NCI-H526 treated with DMSO at 0.1 percent for 48 hours (cell line): Measurements from ENCODE around the gene RIMKLB.
"Not testable (repeated sequence)": the region's sequence is repeated elsewhere in the genome, so short reads cannot be mapped to it uniquely, and the experiment has no call there.

Experiments
- DNase-seq: peaks from one replicate; lab custom pipeline; 2025; lab: John Stamatoyannopoulos, UW

The RIMKLB gene

GRCh38 chr12:8779281-8779680 lies 81.5 kb downstream of the RIMKLB start:
- DNase-seq: no peak

DNA sequence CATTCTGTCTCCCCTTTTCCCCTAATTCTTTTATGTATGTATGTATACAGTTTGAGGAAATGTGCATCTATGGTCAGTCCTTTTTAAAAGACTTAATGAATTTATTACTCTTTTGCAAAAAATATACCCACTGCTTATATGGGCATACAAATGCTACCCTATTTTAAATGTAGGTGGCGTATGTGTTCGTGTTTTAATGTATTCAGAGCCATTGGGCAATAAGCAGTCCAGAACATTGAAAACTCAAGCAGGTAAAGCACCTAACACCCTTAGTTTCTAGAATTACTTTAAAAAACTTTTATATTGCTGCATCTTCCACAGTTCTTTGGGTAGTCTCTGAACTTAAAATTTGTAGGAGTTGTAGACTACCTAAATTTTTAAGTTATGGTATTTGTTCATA lies 82.1 kb downstream of the RIMKLB start:
- no peak for DNase-seq

- no peak for DNase-seq
Measured at GRCh38 chr12:8780389-8780788, 82.6 kb downstream of the RIMKLB start.

GRCh38 chr12:8781381-8782127 lies 83.8 kb downstream of the RIMKLB start:
- no peak for DNase-seq

DNA sequence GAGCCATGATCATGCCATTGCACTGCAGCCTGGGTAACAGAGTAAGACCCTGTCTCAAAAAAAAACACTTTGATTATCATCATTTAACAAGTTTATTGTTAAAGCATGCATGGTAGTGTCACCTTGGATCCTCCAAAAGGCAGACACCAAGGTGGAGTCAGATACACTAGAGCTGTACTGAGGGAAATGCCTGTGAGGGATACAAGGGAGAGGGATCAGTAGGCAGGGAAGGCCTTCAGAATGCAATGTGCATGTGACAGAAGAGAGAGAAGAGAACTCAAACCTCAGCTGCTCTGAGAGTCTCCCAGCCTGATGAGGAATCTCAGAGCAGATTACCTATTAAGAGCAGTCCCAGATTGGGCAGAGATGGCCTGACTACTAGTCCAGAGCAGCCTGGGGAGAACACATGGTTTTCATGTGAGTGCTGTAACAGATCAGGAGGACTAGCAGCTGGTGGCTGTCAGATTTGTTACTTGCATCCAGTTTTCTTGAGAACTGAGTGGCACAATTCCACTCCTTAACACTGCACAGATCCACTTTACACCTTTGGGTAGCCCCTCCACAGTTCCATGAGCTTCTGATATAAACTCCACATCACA lies 86.6 kb downstream of the RIMKLB start:
- DNase-seq: no peak

DNA sequence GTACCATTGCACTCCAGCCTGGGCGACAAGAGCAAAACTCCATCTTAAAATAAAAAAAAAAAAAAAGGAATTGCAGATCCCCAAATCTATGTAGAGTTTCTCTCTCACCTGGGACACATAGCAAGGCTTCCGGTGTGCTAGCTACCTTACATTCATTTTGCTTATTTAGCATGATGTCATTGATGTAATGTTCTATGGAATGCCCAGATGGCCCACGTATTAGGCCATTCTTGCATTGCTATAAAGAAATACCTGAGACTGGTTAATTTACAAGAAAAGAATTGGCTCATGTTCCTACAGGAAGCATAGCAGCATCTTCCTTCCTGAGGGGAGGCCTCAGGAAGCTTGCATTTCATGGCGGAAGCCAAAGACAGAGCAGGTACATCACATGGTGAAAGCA lies 87.7 kb downstream of the RIMKLB start:
- DNase-seq: no peak

DNA sequence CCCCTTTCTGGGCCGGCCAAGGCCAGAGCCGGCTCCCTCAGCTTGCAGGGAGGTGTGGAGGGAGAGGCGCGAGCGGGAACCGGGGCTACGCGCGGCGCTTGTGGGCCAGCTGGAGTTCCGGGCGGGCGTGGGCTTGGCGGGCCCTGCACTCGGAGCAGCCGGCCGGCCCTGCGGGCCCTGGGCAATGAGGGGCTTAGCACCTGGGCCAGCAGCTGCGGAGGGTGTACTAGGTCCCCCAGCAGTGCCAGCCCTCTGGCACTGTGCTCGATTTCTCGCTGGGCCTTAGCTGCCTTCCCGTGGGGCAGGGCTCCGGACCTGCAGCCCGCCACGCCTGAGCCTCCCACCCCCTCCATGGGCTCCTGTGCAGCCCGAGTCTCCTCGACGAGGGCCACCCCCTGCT lies 89.4 kb downstream of the RIMKLB start:
- not testable (repeated sequence) for DNase-seq

DNA sequence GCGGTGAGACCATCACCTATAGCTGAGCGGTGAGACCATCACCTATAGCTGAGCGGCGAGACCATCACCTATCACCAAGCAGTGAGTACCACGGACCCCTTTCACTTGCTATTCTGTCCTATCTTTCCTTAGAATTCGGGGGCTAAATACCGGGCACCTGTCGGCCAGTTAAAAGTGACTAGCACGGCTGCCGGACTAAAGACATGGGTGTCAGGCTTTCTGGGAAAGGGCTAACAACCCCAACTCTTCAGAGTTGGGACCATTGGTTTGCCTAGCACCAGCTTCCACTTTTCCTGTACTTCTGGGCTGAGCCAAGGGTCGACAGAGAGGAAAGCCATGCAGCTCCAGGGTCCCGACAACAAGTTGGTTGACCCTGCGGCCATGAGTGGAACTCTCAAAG lies 90.9 kb downstream of the RIMKLB start:
- not testable (repeated sequence) for DNase-seq

GRCh38 chr12:8789341-8790013 lies 91.7 kb downstream of the RIMKLB start:
- DNase-seq: not testable (repeated sequence)

DNA sequence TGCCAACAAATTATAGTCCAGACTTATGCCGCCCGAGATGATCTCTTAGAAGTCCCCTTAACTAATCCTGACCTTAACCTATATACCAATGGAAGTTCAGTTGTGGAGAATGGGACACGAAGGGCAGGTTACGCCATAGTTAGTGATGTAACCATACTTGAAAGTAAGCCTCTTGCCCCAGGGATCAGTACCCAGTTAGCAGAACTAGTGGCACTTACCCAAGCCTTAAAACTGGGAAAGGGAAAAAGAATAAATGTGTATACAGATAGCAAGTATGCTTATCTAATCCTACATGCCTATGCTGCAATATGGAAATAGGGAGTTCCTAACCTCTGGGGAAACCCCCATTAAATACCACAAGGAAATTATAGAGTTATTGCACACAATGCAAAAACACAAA lies 95.4 kb downstream of the RIMKLB start:
- not testable (repeated sequence) for DNase-seq

DNA sequence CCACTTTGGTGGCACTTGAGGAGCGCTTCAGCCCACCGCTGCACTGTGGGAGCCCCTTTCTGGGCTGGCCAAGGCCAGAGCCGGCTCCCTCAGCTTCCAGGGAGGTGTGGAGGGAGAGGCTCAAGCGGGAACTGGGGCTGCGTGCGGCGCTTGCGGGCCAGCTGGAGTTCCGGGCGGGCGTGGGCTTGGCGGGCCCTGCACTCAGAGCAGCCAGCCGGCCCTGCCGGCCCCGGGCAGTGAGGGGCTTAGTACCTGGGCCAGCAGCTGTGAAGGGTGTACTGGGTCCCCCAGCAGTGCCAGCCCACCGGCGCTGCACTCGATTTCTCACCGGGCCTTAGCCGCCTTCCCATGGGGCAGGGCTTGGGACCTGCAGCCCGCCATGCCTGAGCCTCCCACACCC lies 96.8 kb downstream of the RIMKLB start:
- not testable (repeated sequence) for DNase-seq

- DNase-seq: no peak
Measured at GRCh38 chr12:8796831-8797626, 99.2 kb downstream of the RIMKLB start.

GRCh38 chr12:8801213-8801612 lies 103.4 kb downstream of the RIMKLB start:
- DNase-seq: not testable (repeated sequence)

- DNase-seq: not testable (repeated sequence)
Measured at GRCh38 chr12:8804833-8805232, 107.0 kb downstream of the RIMKLB start.

GRCh38 chr12:8805487-8805886 lies 107.7 kb downstream of the RIMKLB start:
- DNase-seq: not testable (repeated sequence)

GRCh38 chr12:8807084-8807483 lies 109.3 kb downstream of the RIMKLB start:
- not testable (repeated sequence) for DNase-seq

DNA sequence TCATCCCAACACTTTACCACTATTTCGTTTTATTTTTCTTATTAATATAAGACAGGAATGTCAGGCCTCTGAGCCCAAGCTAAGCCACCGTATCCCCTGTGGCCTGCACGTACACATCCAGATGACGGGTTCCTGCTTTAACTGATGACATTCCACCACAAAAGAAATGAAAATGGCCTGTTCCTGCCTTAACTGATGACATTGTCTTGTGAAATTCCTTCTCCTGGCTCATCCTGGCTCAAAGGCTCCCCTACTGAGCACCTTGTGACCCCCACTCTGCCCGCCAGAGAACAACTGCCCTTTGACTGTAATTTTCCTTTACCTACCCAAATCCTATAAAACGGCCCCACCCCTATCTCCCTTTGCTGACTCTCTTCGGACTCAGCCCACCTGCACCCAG lies 112.3 kb downstream of the RIMKLB start:
- not testable (repeated sequence) for DNase-seq

DNA sequence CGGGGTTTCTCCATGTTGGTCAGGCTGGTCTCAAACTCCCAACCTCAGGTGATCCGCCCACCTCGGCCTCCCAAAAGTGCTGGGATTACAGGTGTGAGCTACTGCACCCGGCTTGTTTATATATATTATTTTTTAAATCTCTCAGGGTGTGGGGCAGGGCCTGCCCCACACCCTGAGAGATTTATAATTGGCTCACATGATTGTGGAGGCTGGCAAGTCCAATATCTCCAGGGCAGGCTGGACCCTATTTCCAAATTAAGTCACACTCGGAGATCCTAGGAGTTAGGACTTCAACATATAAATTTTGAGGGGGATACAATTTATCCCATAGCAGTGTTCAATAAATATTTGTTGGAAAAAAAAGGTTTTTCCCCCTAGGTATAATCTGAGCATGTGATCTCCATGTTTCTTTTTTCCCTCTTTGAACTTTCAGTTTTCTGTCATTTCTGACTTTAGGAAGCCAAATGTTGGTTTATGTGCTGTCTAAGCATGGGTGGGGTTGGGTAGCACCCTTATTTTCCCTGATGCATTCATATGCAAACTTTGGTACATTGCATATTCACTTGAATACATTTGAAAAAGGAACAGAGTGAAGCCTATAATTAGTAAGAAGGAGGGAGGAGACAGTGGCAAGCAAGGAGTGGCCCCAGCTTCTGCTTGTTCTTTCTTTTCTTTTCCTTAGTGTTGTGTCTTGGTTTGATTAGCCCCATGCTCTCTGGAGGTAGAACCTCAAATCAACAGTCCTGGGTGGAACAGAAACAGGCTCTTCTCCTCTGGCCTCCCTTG lies 116.0 kb downstream of the RIMKLB start:
- DNase-seq: no peak

- DNase-seq: no peak
Measured at GRCh38 chr12:8816448-8817050, 118.8 kb downstream of the RIMKLB start.

GRCh38 chr12:8817856-8818255 lies 120.1 kb downstream of the RIMKLB start:
- DNase-seq: no peak

DNA sequence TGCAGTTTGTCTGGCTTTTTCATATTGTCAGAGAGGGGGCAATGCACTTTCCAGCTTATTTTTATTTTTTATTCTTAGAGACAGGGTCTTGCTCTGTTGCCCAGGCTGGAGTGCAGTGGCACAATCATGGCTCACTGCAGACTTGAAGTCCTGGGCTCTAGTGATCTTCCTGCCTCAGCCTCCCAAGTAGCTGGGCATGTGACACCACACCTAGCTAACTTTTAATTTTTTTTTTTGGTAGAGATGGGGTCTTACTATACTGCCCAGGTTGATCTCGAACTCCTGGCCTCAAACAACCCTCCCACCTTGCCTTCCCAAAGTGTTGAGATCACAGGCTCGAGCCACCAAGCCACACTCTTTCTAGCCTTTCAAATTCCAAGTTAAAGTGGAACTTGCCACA lies 120.7 kb downstream of the RIMKLB start:
- DNase-seq: no peak
